ENCODE data around the gene UGGT2.

GRCh38 chr13:95906999-95907398 is 146.2 kb downstream of the UGGT2 start:
- no peak for TF ChIP-seq CTCF (IDR thresholded peaks at IDR 0.05)
- TF ChIP-seq POLR2A (IDR thresholded peaks at IDR 0.05), result no peak
